ENCODE data around the gene PLEKHH1.

DNA sequence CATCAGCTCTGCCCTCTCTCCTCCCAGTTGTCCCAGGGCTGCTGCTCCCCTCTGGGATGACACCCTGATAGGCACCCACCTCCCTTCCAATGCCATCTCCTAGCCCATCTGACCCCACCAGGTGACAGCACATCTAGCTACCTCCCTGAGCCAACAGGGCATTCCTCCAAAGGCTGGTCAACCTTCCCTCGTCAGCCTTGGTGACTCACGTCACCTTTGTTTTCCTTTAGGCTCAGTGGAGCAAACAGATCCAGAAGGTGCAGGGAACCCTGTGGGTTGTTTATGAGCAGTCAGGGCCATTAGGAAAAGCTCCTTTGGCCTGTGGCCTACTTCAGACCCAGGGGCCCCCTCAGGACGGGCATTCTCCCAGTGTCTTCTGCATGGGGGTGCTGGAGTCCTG, 34.6 kb downstream of the PLEKHH1 start:
- no peak for TF ChIP-seq ZNF561 (tag by site-specific recombination; IDR thresholded peaks at IDR 0.05; ENCODE audit: borderline replicate concordance)
- no peak for TF ChIP-seq ZNF121 (tag by site-specific recombination; IDR thresholded peaks at IDR 0.05)
- no peak for TF ChIP-seq CTCF (tag by site-specific recombination; IDR thresholded peaks at IDR 0.05)
- TF ChIP-seq TCF7L2 (IDR thresholded peaks at IDR 0.05; ENCODE audit: borderline replicate concordance, low read depth, low read length): no peak
- no peak for TF ChIP-seq ZNF239 (tag by site-specific recombination; IDR thresholded peaks at IDR 0.05)
- no peak for TF ChIP-seq TSHZ1 (tag by site-specific recombination; IDR thresholded peaks at IDR 0.05; ENCODE audit: borderline replicate concordance)
- no peak for TF ChIP-seq ZNF274 (IDR thresholded peaks at IDR 0.05; ENCODE audit: low read length)
- no peak for TF ChIP-seq ZNF274 (tag by site-specific recombination; IDR thresholded peaks at IDR 0.05; ENCODE audit: borderline replicate concordance)
- TF ChIP-seq PRDM10 (tag by site-specific recombination; IDR thresholded peaks at IDR 0.05): no peak
- TF ChIP-seq YY1 (tag by site-specific recombination; IDR thresholded peaks at IDR 0.05): no peak
